GM23338 (cell line): Measurements from ENCODE around the gene SLC35F6.

Experiments
- CREB1 ChIP-seq: fragments of 250-450 bp; sonication (Bioruptor Pico); IDR thresholded peaks from 2 replicates; pipeline ENCODE4 v1.5.0; 2020; ENCODE audit warnings: low read depth, mild to moderate bottlenecking, moderate library complexity
- CTCF ChIP-seq, 2 experiments: fragments of 200-600 bp in 1 of 2; sonication (generic) in 1 of 2; conservative IDR thresholded peaks; 2 replicates each; pipeline versions ENCODE4 v1.5.1 to v1.6.1; 2016 to 2017; ENCODE audit warnings: antibody characterized with exemption in 2 of 2, low read depth in 2 of 2, mild to moderate bottlenecking in 2 of 2, moderate library complexity in 1 of 2
- EZH2 ChIP-seq: fragments of 200-600 bp; sonication (generic); IDR thresholded peaks from one replicate; pipeline ENCODE4 v1.8.0; 2017; ENCODE audit warnings: antibody characterized with exemption, mild to moderate bottlenecking, low read depth; ENCODE audit not compliant: unreplicated experiment
- EZH2phosphoT487 ChIP-seq: fragments of 200-600 bp; sonication (generic); IDR thresholded peaks from one replicate; pipeline ENCODE4 v1.8.1; 2018; ENCODE audit warnings: antibody characterized with exemption; ENCODE audit not compliant: unreplicated experiment
- JUNB ChIP-seq: IDR thresholded peaks from one replicate; pipeline ENCODE4 v1.6.1; 2016; ENCODE audit warnings: antibody characterized with exemption; ENCODE audit not compliant: unreplicated experiment
- NANOG ChIP-seq: IDR thresholded peaks from 2 replicates; pipeline ENCODE4 v1.6.1; 2016; ENCODE audit warnings: antibody characterized with exemption, borderline replicate concordance
- POLR2AphosphoS5 ChIP-seq: IDR thresholded peaks from 2 replicates; pipeline ENCODE4 v1.6.1; 2016; ENCODE audit warnings: antibody characterized with exemption, low read depth
- STAT1 ChIP-seq: IDR thresholded peaks from one replicate; pipeline ENCODE4 v1.6.1; 2016; ENCODE audit warnings: antibody characterized with exemption; ENCODE audit not compliant: unreplicated experiment
- ZNF331 ChIP-seq: fragments of 250-450 bp; sonication (Bioruptor Pico); IDR thresholded peaks from 2 replicates; pipeline ENCODE4 v1.5.0; 2020; ENCODE audit warnings: low read depth, mild to moderate bottlenecking, moderate library complexity
- TF ChIP-seq, protein P1 (sequence below): IDR thresholded peaks from one replicate; pipeline ENCODE4 v1.6.1; 2018; ENCODE audit warnings: antibody characterized with exemption; ENCODE audit not compliant: unreplicated experiment
- TF ChIP-seq, protein P2 (sequence below): IDR thresholded peaks from 2 replicates; pipeline ENCODE4 v1.6.1; 2016; ENCODE audit warnings: antibody characterized with exemption

DNA sequence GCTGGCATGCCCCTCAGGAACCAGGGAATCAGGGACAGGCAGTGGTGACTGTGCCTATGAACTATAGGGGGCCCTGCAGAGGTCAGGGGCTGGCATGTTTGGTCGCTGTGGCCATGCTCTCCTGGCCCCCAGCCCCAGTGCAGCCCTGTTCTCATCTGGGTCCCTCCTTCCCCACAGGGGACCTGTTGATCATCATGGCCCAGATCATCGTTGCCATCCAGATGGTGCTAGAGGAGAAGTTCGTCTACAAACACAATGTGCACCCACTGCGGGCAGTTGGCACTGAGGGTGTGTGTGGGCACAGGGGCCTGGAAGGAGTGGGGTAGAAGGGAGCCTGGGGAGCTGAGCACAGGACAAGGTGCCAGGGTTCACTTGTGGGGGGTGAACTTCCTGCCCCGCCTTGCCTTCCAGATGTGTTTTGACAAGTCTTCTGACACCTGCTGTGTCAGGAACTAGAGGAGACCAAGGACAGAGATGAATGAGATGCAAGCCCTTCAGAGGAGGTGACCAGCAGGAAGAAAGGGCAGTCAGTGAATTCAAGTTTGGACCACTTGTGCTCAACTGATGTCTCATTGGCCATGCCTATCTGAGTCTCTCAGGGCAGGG lies 12.2 kb downstream of the SLC35F6 start:
- TF ChIP-seq, protein P1, sequence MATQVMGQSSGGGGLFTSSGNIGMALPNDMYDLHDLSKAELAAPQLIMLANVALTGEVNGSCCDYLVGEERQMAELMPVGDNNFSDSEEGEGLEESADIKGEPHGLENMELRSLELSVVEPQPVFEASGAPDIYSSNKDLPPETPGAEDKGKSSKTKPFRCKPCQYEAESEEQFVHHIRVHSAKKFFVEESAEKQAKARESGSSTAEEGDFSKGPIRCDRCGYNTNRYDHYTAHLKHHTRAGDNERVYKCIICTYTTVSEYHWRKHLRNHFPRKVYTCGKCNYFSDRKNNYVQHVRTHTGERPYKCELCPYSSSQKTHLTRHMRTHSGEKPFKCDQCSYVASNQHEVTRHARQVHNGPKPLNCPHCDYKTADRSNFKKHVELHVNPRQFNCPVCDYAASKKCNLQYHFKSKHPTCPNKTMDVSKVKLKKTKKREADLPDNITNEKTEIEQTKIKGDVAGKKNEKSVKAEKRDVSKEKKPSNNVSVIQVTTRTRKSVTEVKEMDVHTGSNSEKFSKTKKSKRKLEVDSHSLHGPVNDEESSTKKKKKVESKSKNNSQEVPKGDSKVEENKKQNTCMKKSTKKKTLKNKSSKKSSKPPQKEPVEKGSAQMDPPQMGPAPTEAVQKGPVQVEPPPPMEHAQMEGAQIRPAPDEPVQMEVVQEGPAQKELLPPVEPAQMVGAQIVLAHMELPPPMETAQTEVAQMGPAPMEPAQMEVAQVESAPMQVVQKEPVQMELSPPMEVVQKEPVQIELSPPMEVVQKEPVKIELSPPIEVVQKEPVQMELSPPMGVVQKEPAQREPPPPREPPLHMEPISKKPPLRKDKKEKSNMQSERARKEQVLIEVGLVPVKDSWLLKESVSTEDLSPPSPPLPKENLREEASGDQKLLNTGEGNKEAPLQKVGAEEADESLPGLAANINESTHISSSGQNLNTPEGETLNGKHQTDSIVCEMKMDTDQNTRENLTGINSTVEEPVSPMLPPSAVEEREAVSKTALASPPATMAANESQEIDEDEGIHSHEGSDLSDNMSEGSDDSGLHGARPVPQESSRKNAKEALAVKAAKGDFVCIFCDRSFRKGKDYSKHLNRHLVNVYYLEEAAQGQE = no peak
- TF ChIP-seq CTCF (conservative IDR thresholded peaks at IDR 0.05; ENCODE audit: low read depth in 2 of 2) (no peak), JUNB (no peak), EZH2 (no peak), EZH2phosphoT487 (no peak), POLR2AphosphoS5 (no peak), STAT1 (no peak), CREB1 (CRISPR knock-in tag) (no peak), NANOG (no peak), ZNF331 (CRISPR knock-in tag) (no peak)
- TF ChIP-seq, protein P2, sequence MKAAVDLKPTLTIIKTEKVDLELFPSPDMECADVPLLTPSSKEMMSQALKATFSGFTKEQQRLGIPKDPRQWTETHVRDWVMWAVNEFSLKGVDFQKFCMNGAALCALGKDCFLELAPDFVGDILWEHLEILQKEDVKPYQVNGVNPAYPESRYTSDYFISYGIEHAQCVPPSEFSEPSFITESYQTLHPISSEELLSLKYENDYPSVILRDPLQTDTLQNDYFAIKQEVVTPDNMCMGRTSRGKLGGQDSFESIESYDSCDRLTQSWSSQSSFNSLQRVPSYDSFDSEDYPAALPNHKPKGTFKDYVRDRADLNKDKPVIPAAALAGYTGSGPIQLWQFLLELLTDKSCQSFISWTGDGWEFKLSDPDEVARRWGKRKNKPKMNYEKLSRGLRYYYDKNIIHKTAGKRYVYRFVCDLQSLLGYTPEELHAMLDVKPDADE = no peak
